HG03159 (cell line): ENCODE measurements around the gene DNAH1.

Experiments
- ATAC-seq: cut with Tn5 transposase; IDR thresholded peaks from one replicate; pipeline ENCODE4 v1.9.1; 2021; ENCODE audit warnings: mild to moderate bottlenecking, moderate library complexity; ENCODE audit not compliant: unreplicated experiment

Gene DNAH1

GRCh38 chr3:52401021-52401420 lies 84.9 kb downstream of the DNAH1 start:
- ATAC-seq = no peak

- ATAC-seq = no peak
Measured at GRCh38 chr3:52401551-52401950, 85.4 kb downstream of the DNAH1 start.

- ATAC-seq = no peak
Measured at GRCh38 chr3:52402101-52402521, 86.0 kb downstream of the DNAH1 start.

- ATAC-seq = no peak
Measured at GRCh38 chr3:52402706-52403270, 86.7 kb downstream of the DNAH1 start.

GRCh38 chr3:52403271-52403841 lies 87.2 kb downstream of the DNAH1 start:
- no peak for ATAC-seq

GRCh38 chr3:52403955-52404354 lies 87.8 kb downstream of the DNAH1 start:
- no peak for ATAC-seq

- ATAC-seq = no peak
Measured at GRCh38 chr3:52404391-52404790, 88.3 kb downstream of the DNAH1 start.

- ATAC-seq = no peak
Measured at GRCh38 chr3:52405066-52405465, 88.9 kb downstream of the DNAH1 start.

- no peak for ATAC-seq
Measured at GRCh38 chr3:52405601-52406110, 89.5 kb downstream of the DNAH1 start.

- ATAC-seq = no peak
Measured at GRCh38 chr3:52406231-52406661, 90.1 kb downstream of the DNAH1 start.

GRCh38 chr3:52406791-52407510 lies 90.8 kb downstream of the DNAH1 start:
- no peak for ATAC-seq

- no peak for ATAC-seq
Measured at GRCh38 chr3:52407779-52408178, 91.7 kb downstream of the DNAH1 start.

GRCh38 chr3:52408466-52408865 lies 92.3 kb downstream of the DNAH1 start:
- ATAC-seq = no peak

- ATAC-seq = no peak
Measured at GRCh38 chr3:52415800-52416199, 99.7 kb downstream of the DNAH1 start.

- no peak for ATAC-seq
Measured at GRCh38 chr3:52420388-52420787, 104.3 kb downstream of the DNAH1 start.

- no peak for ATAC-seq
Measured at GRCh38 chr3:52422669-52423068, 106.5 kb downstream of the DNAH1 start.

GRCh38 chr3:52423173-52423572 lies 107.1 kb downstream of the DNAH1 start:
- ATAC-seq = no peak

GRCh38 chr3:52428151-52429005 lies 112.3 kb downstream of the DNAH1 start:
- no peak for ATAC-seq

- no peak for ATAC-seq
Measured at GRCh38 chr3:52429031-52429430, 112.9 kb downstream of the DNAH1 start.

GRCh38 chr3:52429779-52430415 lies 113.8 kb downstream of the DNAH1 start:
- ATAC-seq = no peak

- ATAC-seq = no peak
Measured at GRCh38 chr3:52430416-52430810, 114.3 kb downstream of the DNAH1 start.
